ENCODE results near the gene CTNNA3.

The CTNNA3 gene

DNA sequence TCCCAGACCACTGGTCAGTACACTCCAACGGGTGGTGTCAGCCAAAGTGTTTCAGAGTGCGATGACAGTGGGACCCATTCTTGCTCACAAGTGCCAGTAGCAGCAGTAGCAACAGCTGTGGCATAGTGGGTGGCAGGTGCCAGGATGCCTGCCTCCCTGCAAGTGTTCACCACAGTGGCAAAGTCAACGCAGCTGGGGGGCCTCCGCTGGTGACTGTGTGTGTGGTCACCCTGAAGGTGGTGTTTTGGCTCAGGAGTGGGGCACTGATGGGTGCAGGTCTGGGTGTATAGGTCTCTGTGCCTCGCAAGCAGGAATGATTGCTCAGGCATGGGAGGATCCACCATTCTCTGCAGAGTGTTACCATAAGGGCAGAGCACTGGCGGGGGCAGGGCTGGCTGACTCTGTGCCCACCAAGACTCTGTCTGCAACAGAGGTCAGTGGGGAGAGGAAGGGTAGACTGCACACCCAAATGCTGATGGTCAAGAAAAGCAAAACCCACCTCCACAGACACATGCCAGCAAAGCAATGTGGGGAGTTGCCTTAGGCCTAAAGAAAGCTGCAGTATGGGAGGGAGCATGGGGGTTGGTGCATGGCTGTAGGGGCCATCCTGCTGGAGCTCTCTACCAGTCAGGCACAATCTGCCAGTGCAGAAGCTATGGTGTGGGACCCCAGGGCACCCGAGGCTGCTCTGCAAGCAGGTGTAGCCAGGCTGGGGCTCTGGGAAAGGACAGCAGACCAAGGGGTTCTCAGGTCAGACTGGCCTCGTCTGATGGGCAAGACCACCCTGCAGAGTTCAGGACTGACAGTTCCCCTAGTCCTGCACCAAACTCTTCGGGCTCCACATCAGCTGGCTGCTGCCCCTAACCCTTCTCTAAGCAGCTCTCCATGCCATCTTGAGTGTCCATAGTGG lies 368.1 kb downstream of the CTNNA3 start:
- DNase-seq (ENCODE audit: low read depth in 2 of 2): no peak

GRCh38 chr10:67319976-67320375 lies 376.0 kb downstream of the CTNNA3 start:
- DNase-seq (ENCODE audit: low read depth in 2 of 2): no peak

- no peak for DNase-seq (ENCODE audit: low read depth in 2 of 2)
Measured at GRCh38 chr10:67308912-67309311, 387.1 kb downstream of the CTNNA3 start.

DNA sequence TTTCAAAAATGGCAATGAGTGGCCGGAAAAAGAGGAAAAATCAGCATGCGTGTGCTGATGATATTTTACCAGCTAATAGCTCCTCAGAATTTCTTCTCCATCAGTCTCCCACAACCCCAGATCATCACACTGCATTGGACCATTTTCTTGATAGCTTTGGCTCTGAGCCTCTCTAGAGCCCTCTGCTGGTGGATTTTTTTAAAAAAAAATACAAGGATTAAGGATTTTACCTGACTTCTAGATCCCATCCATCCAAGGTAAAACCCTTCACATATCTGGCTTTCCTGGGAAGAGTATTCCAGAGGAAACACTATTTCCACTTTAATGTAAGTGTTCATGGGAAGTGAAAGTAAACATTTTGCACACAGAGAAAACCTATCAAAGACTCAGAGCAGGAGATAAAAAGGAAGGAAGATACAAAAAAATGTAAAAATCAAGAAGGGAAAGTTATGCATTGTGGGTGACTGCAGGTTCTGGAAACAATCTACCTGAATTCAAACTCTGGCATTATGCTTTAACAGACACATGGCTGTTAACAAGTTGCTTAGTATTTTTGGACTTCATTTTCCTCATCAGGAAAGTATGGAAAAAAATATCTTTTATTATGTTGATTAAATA lies 389.3 kb downstream of the CTNNA3 start:
- DNase-seq (ENCODE audit: low read depth in 2 of 2): no peak

DNA sequence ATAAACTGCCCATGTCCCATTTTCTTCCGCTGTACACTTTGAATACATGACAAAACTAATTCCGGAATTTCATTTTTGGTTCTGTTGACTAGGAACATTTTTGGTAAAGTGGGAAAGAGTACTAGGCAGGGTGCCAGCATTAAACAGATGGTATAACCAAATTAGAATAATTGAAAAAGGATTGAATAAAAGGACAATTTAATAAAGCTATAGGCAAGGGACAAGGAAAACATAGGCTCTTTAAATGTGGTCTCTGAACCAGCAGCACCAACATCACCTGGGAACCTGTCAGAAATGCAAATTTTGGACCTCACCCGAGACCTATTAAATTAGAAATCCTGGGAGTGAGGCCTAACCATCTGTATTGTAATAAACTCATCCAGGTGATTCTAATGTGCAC lies 393.3 kb downstream of the CTNNA3 start:
- DNase-seq (ENCODE audit: low read depth in 2 of 2): no peak

- DNase-seq (ENCODE audit: low read depth in 2 of 2): no peak
Measured at GRCh38 chr10:67299761-67300160, 396.2 kb downstream of the CTNNA3 start.

DNA sequence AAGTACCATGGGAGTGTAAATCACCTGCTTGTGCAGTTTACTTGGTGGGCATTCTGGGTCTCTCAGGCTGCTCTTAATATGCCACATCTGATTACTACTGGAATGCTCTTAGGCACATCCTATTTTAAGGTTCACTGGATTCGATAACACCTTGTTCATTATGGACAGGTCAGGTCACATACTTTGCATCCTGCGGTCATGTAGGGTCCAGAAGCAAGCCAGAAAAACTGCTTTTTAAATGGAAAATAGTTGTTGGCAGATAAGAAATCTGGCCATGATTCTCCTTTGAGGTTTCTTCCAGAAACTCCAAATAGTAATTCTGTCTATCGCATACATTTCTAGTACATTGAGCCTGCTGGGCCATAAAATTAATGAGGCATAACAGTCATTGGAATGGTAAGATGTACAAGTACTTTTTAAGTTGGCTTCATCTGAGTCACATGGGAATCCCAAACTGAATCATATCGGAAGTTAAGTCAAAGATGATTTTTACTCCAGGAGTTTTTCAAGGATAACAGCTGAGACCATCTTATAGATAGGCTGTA lies 398.3 kb downstream of the CTNNA3 start:
- DNase-seq (ENCODE audit: low read depth in 2 of 2): no peak

GRCh38 chr10:67296926-67297325 lies 399.1 kb downstream of the CTNNA3 start:
- DNase-seq (ENCODE audit: low read depth in 2 of 2): no peak

GRCh38 chr10:67288688-67289410 lies 407.1 kb downstream of the CTNNA3 start:
- no peak for DNase-seq (ENCODE audit: low read depth in 2 of 2)

DNA sequence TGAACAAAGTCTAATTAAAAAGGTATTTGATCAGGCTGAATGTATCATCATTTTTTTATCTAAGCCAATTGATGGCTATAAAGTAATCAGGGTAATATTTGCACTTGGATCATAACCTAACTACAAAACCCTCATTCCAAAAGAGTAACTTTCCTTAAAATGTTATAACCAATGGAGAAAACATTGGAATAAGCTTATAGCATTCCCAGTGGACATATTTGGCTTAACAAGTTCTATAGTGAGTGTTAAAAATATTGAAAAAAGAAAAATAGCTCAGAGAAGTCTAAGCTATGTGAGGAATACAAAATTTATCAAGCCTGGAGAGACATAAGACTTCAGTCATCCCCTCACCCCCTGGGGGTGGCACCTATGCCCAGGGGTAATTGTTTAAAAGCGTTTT lies 411.4 kb downstream of the CTNNA3 start:
- no peak for DNase-seq (ENCODE audit: low read depth in 2 of 2)

- DNase-seq (ENCODE audit: low read depth in 2 of 2): no peak
Measured at GRCh38 chr10:67282871-67283270, 413.1 kb downstream of the CTNNA3 start.

DNA sequence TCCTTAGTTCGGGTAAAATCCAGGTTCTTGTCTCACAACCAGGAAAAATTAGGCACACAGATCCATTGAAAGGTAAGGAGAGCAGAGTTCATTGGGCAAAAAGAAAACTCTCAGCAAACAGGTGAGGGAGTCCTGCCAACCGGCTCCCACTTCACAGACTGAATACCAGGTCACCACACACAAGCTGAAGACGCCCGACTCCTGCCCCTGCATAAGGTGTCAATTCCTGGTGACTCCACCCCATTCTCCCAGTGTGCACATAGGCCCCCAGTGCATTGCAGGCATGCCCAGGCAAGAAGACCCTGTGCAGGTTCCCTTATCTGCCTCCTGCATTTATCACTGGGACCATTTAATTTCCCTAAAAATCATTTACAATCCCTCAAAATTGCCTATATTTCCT lies 415.6 kb downstream of the CTNNA3 start:
- DNase-seq (ENCODE audit: low read depth in 2 of 2): no peak

GRCh38 chr10:67277402-67277801 lies 418.6 kb downstream of the CTNNA3 start:
- no peak for DNase-seq (ENCODE audit: low read depth in 2 of 2)

DNA sequence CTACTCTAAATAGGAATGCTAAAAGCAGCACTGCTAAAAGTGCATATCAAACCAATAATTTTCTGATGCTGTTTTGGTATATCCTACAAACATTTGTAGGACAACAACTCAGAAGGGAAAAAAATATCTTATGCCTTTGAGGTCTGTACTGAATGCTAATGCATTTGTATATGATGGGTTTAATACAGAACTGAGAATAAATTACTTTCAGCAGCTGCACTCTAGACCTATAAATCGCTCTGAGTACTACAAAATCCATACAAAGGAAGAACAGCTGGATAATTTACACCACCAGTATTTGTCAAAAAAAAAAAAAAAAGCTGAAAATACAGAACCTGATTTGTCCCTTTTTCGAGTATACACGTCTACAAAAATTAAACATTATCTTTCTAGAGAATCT lies 426.2 kb downstream of the CTNNA3 start:
- DNase-seq (ENCODE audit: low read depth in 2 of 2): no peak

GRCh38 chr10:67268146-67268545 lies 427.8 kb downstream of the CTNNA3 start:
- no peak for DNase-seq (ENCODE audit: low read depth in 2 of 2)

GRCh38 chr10:67262675-67263074 lies 433.3 kb downstream of the CTNNA3 start:
- DNase-seq (ENCODE audit: low read depth in 2 of 2): no peak

DNA sequence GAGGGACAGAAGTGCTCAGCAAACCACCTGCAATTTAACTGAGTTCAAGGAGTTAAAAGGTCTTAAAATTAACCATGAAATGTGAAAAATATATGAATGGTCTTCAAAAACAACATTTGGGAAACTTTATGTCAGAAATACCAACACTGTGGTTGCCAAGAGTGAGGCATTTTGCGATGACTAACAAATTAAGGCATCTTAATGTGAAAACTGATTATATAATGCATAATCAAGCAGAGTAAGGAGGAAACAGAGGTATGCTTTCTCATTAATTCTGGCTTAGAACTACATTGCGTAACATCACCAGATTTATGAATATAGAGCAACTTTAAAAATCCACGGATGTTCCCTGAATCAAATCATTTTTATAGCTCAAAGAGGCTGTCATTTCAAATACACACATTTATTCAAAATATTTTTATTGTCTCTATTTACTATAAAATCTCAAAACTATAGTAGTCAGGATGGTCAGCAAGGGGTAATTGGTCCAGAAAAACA lies 434.6 kb downstream of the CTNNA3 start:
- DNase-seq (ENCODE audit: low read depth in 2 of 2): no peak

- no peak for DNase-seq (ENCODE audit: low read depth in 2 of 2)
Measured at GRCh38 chr10:67259319-67259929, 436.6 kb downstream of the CTNNA3 start.

GRCh38 chr10:67257427-67258144 lies 438.4 kb downstream of the CTNNA3 start:
- DNase-seq (ENCODE audit: low read depth in 2 of 2): no peak

GRCh38 chr10:67257018-67257417 lies 439.0 kb downstream of the CTNNA3 start:
- DNase-seq (ENCODE audit: low read depth in 2 of 2): no peak

- no peak for DNase-seq (ENCODE audit: low read depth in 2 of 2)
Measured at GRCh38 chr10:67250686-67251085, 445.3 kb downstream of the CTNNA3 start.
